ENCODE results near the gene TFPI. TPM values are rescaled to one million over a fixed set of nuclear protein-coding genes. Genes with fewer than 3 reads are reported as not detected.

Gene TFPI
- total RNA-seq, 1 experiment from 2014 or later, result 20.5 TPM

- in situ Hi-C loops (cut with HindIII; ENCODE audit: low pct_unique_long_range_greater_than_20kb, low sequenced_read_pairs), result no loop called here
- DNase-seq (ENCODE audit: low read depth, low spot score), result no peak
These were observed 57.1 kb downstream of the TFPI start for GRCh38 chr2:187497140-187497539.

GRCh38 chr2:187495324-187495723 lies 58.9 kb downstream of the TFPI start:
- in situ Hi-C loops (cut with HindIII; ENCODE audit: low pct_unique_long_range_greater_than_20kb, low sequenced_read_pairs), result no loop called here

GRCh38 chr2:187493877-187494568 lies 60.2 kb downstream of the TFPI start:
- no peak for DNase-seq (ENCODE audit: low read depth, low spot score)
- in situ Hi-C loops (cut with HindIII; ENCODE audit: low pct_unique_long_range_greater_than_20kb, low sequenced_read_pairs), result no loop called here

More at GRCh38 chr2:187495324-187495723, 58.9 kb downstream of the TFPI start:
- no peak for DNase-seq (ENCODE audit: low read depth, low spot score)

- DNase-seq (ENCODE audit: low read depth, low spot score), result no peak
- in situ Hi-C loops (cut with HindIII; ENCODE audit: low pct_unique_long_range_greater_than_20kb, low sequenced_read_pairs), result no loop called here
These were observed 61.1 kb downstream of the TFPI start for GRCh38 chr2:187493180-187493579.

GRCh38 chr2:187486241-187486640 lies 68.0 kb downstream of the TFPI start:
- in situ Hi-C loops (cut with HindIII; ENCODE audit: low pct_unique_long_range_greater_than_20kb, low sequenced_read_pairs), result no loop called here

GRCh38 chr2:187485523-187485922 lies 68.7 kb downstream of the TFPI start:
- DNase-seq (ENCODE audit: low read depth, low spot score), result no peak
- in situ Hi-C loops (cut with HindIII; ENCODE audit: low pct_unique_long_range_greater_than_20kb, low sequenced_read_pairs), result no loop called here

More at GRCh38 chr2:187486241-187486640, 68.0 kb downstream of the TFPI start:
- no peak for DNase-seq (ENCODE audit: low read depth, low spot score)

GRCh38 chr2:187483537-187483936 lies 70.7 kb downstream of the TFPI start:
- in situ Hi-C loops (cut with HindIII; ENCODE audit: low pct_unique_long_range_greater_than_20kb, low sequenced_read_pairs), result no loop called here
- DNase-seq (ENCODE audit: low read depth, low spot score), result no peak

- no peak for DNase-seq (ENCODE audit: low read depth, low spot score)
- in situ Hi-C loops (cut with HindIII; ENCODE audit: low pct_unique_long_range_greater_than_20kb, low sequenced_read_pairs), result no loop called here
These were observed 71.4 kb downstream of the TFPI start for GRCh38 chr2:187482796-187483195.

- in situ Hi-C loops (cut with HindIII; ENCODE audit: low pct_unique_long_range_greater_than_20kb, low sequenced_read_pairs), result no loop called here
- no peak for DNase-seq (ENCODE audit: low read depth, low spot score)
These were observed 72.7 kb downstream of the TFPI start for GRCh38 chr2:187481543-187481942.

GRCh38 chr2:187478719-187479118 lies 75.5 kb downstream of the TFPI start:
- in situ Hi-C loops (cut with HindIII; ENCODE audit: low pct_unique_long_range_greater_than_20kb, low sequenced_read_pairs), result no loop called here
- no peak for DNase-seq (ENCODE audit: low read depth, low spot score)

- in situ Hi-C loops (cut with HindIII; ENCODE audit: low pct_unique_long_range_greater_than_20kb, low sequenced_read_pairs), result no loop called here
- DNase-seq (ENCODE audit: low read depth, low spot score), result no peak
These were observed 77.2 kb downstream of the TFPI start for GRCh38 chr2:187477051-187477450.

- in situ Hi-C loops (cut with HindIII; ENCODE audit: low pct_unique_long_range_greater_than_20kb, low sequenced_read_pairs), result no loop called here
- no peak for DNase-seq (ENCODE audit: low read depth, low spot score)
These were observed 78.6 kb downstream of the TFPI start for GRCh38 chr2:187475499-187476248.

- no peak for DNase-seq (ENCODE audit: low read depth, low spot score)
- in situ Hi-C loops (cut with HindIII; ENCODE audit: low pct_unique_long_range_greater_than_20kb, low sequenced_read_pairs), result no loop called here
These were observed 83.5 kb downstream of the TFPI start for GRCh38 chr2:187470698-187471097.

- no peak for DNase-seq (ENCODE audit: low read depth, low spot score)
- in situ Hi-C loops (cut with HindIII; ENCODE audit: low pct_unique_long_range_greater_than_20kb, low sequenced_read_pairs), result no loop called here
These were observed 84.7 kb downstream of the TFPI start for GRCh38 chr2:187469538-187469937.

- DNase-seq (ENCODE audit: low read depth, low spot score), result no peak
- in situ Hi-C loops (cut with HindIII; ENCODE audit: low pct_unique_long_range_greater_than_20kb, low sequenced_read_pairs), result no loop called here
These were observed 86.0 kb downstream of the TFPI start for GRCh38 chr2:187468262-187468661.

- no peak for DNase-seq (ENCODE audit: low read depth, low spot score)
- in situ Hi-C loops (cut with HindIII; ENCODE audit: low pct_unique_long_range_greater_than_20kb, low sequenced_read_pairs), result no loop called here
These were observed 88.0 kb downstream of the TFPI start for GRCh38 chr2:187466129-187466792.

- no peak for DNase-seq (ENCODE audit: low read depth, low spot score)
- in situ Hi-C loops (cut with HindIII; ENCODE audit: low pct_unique_long_range_greater_than_20kb, low sequenced_read_pairs), result no loop called here
These were observed 91.4 kb downstream of the TFPI start for GRCh38 chr2:187462839-187463238.
